ENCODE data around the gene QDPR.

The QDPR gene

GRCh38 chr4:17517664-17518063, 5.8 kb upstream of the QDPR start:
- H3K4me3 ChIP-seq (ENCODE audit: low read length) = no peak overlapping the region
- no peaks in the 10 kb centered on the region for H3K4me1 ChIP-seq (ENCODE audit: control insufficient read depth, insufficient read depth, low read length)
- H3K27me3 ChIP-seq (ENCODE audit: control insufficient read depth, insufficient read depth, low read length) = no peaks in the 10 kb centered on the region
- H3K36me3 ChIP-seq (ENCODE audit: control insufficient read depth, insufficient read depth, low read length) = no peaks in the 10 kb centered on the region
- H3K9ac ChIP-seq (ENCODE audit: low read length) = no peak overlapping the region
- no peak overlapping the region for H3K27ac ChIP-seq (ENCODE audit: low read depth, low read length)

DNA sequence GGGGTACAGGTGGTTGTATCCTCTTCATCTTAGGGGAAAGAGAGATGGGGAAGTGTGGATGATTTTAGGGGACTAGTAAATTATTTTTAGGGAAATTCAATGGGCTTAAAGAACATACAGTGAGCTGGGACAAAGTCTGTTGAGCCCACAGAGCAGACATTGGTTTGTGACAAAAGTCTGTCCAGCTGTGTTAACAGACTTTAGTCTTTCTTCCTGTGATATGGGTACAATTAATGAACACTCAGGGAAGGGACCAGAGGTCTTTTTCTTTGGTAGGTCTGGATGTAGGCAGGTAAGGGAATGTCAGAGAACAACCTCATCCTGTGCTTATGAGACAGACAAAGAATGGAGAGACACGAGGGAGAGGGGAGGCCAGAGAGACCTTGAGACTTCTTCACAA, 5.1 kb upstream of the QDPR start:
- H3K27me3 ChIP-seq (ENCODE audit: control insufficient read depth, insufficient read depth, low read length) = no peaks in the 10 kb centered on the region
- no peak overlapping the region for H3K9ac ChIP-seq (ENCODE audit: low read length)
- no peaks in the 10 kb centered on the region for H3K4me1 ChIP-seq (ENCODE audit: control insufficient read depth, insufficient read depth, low read length)
- no peak overlapping the region for H3K27ac ChIP-seq (ENCODE audit: low read depth, low read length)
- H3K36me3 ChIP-seq (ENCODE audit: control insufficient read depth, insufficient read depth, low read length) = no peaks in the 10 kb centered on the region
- no peak overlapping the region for H3K4me3 ChIP-seq (ENCODE audit: low read length)

DNA sequence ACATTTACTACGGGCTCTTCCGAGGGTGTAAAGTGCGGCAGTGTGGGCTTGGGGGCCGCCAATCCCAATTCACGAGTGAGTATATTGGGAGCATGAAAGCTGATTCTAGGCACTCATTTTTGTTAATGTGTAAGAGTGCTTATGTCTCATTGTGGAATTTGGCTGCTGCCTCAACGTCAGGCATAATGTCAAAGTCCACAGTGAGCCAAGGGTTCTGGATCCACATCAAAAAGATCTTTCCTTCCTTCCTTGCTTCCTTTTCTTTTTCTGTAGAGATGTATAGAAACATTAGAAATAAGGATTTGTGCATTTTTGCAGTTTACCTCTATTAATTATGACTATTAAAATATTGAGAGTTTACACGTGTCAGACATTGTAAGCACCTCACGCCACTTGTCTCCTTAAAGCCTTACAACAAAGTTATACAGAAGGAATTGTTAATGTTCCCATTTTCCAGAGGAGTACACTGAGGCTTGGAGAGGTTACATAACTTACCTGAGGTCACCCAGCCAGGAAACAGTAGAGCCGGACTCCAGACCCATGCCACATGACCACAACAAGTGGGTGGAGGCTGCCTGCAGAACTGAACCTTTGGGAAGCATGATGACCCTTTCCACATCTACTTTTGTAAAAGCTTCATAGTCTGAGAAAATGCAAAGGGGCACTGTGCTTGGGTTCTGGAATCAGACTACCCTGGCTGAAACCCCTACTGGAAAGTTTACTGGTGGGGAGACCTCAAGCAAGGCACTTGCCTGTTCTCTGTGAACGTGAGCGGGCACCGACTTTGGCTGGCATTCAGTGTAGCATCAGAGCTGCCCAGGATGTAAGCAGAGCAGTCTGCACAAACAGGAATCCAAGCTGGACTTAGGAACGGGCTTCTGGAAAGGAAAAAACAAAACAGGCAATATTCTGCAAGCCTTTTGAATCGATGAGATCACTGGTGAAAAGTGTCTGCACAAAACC, 3.8 kb upstream of the QDPR start:
- Histone ChIP-seq H3K9ac (ENCODE audit: low read length) (no peak overlapping the region), H3K4me3 (ENCODE audit: low read length) (no peak overlapping the region), H3K4me1 (ENCODE audit: control insufficient read depth, insufficient read depth, low read length) (peaks cover 3% of the 10 kb centered on the region), H3K36me3 (ENCODE audit: control insufficient read depth, insufficient read depth, low read length) (no peaks in the 10 kb centered on the region), H3K27ac (ENCODE audit: low read depth, low read length) (no peak overlapping the region), H3K27me3 (ENCODE audit: control insufficient read depth, insufficient read depth, low read length) (no peaks in the 10 kb centered on the region)

GRCh38 chr4:17514865-17515264, 3.0 kb upstream of the QDPR start, which contains the start of gene CLRN2:
Gene CLRN2, plus strand, starts transcription at chr4:17515165. Its CDS starts 102 bp downstream, at chr4:17515267.
- Histone ChIP-seq H3K4me1 (ENCODE audit: control insufficient read depth, insufficient read depth, low read length) (peaks cover 5% of the 10 kb centered on the region), H3K4me3 (ENCODE audit: low read length) (no peak within 1 kb of the TSS), H3K27ac (ENCODE audit: low read depth, low read length) (no peak within 1 kb of the TSS), H3K9ac (ENCODE audit: low read length) (no peak within 1 kb of the TSS), H3K27me3 (ENCODE audit: control insufficient read depth, insufficient read depth, low read length) (no peaks in the 10 kb centered on the region), H3K36me3 (ENCODE audit: control insufficient read depth, insufficient read depth, low read length) (no peaks in the 10 kb centered on the region)

DNA sequence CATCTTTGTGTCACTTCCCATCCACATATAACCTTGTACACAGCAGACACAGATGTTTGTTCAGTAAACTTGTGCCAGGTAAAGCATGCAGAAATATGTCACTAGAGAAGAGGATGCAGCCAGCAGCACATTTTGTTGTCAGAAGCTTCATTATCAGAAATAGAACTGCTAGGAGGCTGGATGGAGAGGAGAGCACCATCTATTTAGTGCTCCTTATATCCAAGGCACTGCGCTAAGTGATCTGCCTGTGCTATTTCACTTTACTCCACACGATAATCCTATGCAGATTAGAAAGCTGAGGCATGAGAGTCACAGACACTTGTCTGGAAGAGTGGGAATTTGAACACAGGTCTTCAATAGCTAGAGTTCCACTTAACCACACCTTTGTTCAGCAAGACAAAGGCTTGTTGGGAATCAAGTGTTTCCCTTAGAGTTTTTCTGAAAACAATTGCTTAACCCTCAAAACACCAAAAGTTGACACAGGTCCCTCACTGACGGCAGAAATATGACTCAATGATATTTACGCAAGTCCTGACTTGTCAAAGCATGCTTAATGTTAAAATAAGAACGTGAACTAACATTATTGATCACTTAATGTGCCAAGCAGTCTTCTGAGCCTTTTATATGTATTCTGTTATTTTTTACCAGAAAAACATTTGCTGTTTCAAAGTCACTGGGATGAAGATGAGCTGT, 1.2 kb upstream of the QDPR start:
- H3K9ac ChIP-seq (ENCODE audit: low read length) = no peak overlapping the region
- no peak overlapping the region for H3K27ac ChIP-seq (ENCODE audit: low read depth, low read length)
- H3K36me3 ChIP-seq (ENCODE audit: control insufficient read depth, insufficient read depth, low read length) = no peaks in the 10 kb centered on the region
- H3K27me3 ChIP-seq (ENCODE audit: control insufficient read depth, insufficient read depth, low read length) = no peaks in the 10 kb centered on the region
- peaks cover 5% of the 10 kb centered on the region for H3K4me1 ChIP-seq (ENCODE audit: control insufficient read depth, insufficient read depth, low read length)
- no peak overlapping the region for H3K4me3 ChIP-seq (ENCODE audit: low read length)

- H3K27me3 ChIP-seq (ENCODE audit: control insufficient read depth, insufficient read depth, low read length) = no peaks in the 10 kb centered on the region
- H3K4me3 ChIP-seq (ENCODE audit: low read length) = peak overlapping the region; percentile 66
- H3K27ac ChIP-seq (ENCODE audit: low read depth, low read length) = no peak overlapping the region
- peaks cover 5% of the 10 kb centered on the region for H3K4me1 ChIP-seq (ENCODE audit: control insufficient read depth, insufficient read depth, low read length)
- no peak overlapping the region for H3K9ac ChIP-seq (ENCODE audit: low read length)
- no peaks in the 10 kb centered on the region for H3K36me3 ChIP-seq (ENCODE audit: control insufficient read depth, insufficient read depth, low read length)
Measured at GRCh38 chr4:17511509-17511949, 361 bp downstream of the QDPR start.

DNA sequence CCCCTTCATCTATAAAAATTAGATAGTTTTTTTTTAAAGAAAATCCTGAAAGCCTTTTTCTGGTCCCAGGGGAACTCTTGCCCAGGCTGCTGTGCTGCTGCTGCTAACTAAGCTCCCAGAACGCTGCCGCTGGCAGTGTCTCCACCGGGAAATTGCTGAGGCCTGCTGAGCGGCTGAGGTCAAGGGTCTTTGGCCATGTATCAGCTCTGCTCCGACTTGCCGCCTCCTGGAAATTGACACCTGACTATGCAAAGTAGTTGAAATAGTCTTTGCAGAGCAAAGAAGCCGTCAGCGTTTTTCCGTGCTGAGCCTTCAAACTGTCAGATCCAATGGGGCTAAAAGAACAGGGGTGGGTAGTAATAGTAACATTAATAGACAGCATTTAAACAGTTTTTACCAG, 839 bp downstream of the QDPR start:
- Histone ChIP-seq H3K27ac (ENCODE audit: low read depth, low read length) (no peak overlapping the region), H3K9ac (ENCODE audit: low read length) (no peak overlapping the region), H3K4me1 (ENCODE audit: control insufficient read depth, insufficient read depth, low read length) (peaks cover 5% of the 10 kb centered on the region), H3K36me3 (ENCODE audit: control insufficient read depth, insufficient read depth, low read length) (no peaks in the 10 kb centered on the region), H3K27me3 (ENCODE audit: control insufficient read depth, insufficient read depth, low read length) (no peaks in the 10 kb centered on the region), H3K4me3 (ENCODE audit: low read length) (peak overlapping the region; percentile 66)

DNA sequence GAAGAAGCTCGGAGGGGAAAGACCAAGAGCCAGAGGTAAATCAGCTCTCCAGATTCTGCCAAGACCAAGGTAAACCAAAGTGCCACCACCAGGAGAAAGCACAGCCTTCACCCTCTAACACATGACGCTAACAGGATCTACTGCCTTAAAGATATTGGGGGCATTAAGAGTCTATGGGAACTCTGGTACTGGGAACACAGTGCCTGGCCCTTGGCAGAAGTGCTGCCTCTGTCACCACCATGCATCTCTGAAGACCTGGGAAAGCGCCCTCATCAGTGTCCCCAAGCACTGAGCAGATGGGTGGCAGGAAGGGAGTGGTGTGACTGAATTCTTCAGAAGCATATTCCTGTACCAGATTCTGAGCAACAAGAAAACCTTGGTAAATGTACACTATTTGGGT, 1.3 kb downstream of the QDPR start:
- Histone ChIP-seq H3K36me3 (ENCODE audit: control insufficient read depth, insufficient read depth, low read length) (no peaks in the 10 kb centered on the region), H3K4me3 (ENCODE audit: low read length) (peak overlapping the region; percentile 66), H3K9ac (ENCODE audit: low read length) (no peak overlapping the region), H3K4me1 (ENCODE audit: control insufficient read depth, insufficient read depth, low read length) (peaks cover 5% of the 10 kb centered on the region), H3K27me3 (ENCODE audit: control insufficient read depth, insufficient read depth, low read length) (no peaks in the 10 kb centered on the region), H3K27ac (ENCODE audit: low read depth, low read length) (no peak overlapping the region)

DNA sequence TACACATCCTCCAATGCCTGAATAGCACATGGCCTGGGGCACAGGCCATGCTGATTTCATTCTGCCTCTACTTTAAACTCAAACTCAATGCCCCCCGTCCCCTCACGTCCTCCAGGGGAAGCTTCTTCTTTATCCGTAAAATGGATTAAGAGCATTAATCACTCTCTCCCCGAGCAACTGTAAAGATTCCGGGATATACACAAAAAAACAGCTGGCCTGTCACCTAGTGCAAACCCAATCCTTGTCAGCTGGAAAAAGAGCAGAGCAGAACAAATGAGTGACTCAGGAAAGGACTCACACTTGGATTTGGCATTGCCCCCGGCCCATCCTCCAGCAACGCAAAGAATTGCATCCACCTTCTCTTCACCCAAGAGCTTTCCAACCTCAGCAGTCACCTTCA, 7.8 kb downstream of the QDPR start:
- Histone ChIP-seq H3K36me3 (ENCODE audit: control insufficient read depth, insufficient read depth, low read length) (peaks cover 12% of the 10 kb centered on the region), H3K27me3 (ENCODE audit: control insufficient read depth, insufficient read depth, low read length) (no peaks in the 10 kb centered on the region), H3K4me1 (ENCODE audit: control insufficient read depth, insufficient read depth, low read length) (no peaks in the 10 kb centered on the region), H3K9ac (ENCODE audit: low read length) (no peak overlapping the region), H3K4me3 (ENCODE audit: low read length) (no peak overlapping the region), H3K27ac (ENCODE audit: low read depth, low read length) (no peak overlapping the region)

DNA sequence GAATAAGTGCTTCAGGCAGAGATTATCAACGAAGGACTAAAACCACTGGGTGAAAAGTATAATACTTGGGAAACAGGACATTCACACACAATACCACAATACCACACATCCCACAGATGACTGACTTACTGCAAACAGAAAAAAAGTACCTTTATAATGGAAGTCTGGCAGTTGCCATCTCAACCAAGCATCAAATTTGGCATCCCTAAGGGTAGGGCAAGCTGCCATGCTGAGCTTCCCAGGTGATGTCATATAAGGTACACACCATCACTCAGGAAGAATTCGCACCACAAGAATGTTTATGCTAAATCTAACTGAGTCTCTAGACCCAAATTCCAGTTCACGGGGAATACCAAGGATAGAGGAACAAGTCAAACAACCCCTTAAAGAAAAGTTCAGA, 9.1 kb downstream of the QDPR start:
- no peak overlapping the region for H3K4me3 ChIP-seq (ENCODE audit: low read length)
- H3K36me3 ChIP-seq (ENCODE audit: control insufficient read depth, insufficient read depth, low read length) = peaks cover 16% of the 10 kb centered on the region

DNA sequence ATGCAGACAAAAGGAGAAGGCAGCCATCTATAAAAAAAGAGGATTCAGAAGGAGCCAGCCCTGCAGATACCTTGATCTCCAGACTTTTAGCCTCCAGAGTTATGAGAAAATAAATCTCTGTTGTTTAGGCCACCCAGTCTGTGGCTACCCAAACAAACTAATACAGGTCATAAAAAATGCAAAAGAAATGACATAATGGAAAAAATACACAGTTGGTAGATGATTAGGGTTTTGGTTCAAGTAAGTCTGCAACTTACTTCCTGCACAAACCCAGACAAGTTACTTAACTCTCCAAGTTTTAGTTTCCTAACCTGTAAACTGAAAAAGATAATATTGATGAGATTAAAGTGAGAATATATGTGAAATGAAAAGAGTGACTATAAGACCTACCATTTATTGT, 11.3 kb downstream of the QDPR start:
- Histone ChIP-seq H3K4me3 (ENCODE audit: low read length) (no peak overlapping the region), H3K36me3 (ENCODE audit: control insufficient read depth, insufficient read depth, low read length) (peaks cover 16% of the 10 kb centered on the region), H3K27me3 (ENCODE audit: control insufficient read depth, insufficient read depth, low read length) (no peaks in the 10 kb centered on the region), H3K4me1 (ENCODE audit: control insufficient read depth, insufficient read depth, low read length) (no peaks in the 10 kb centered on the region), H3K27ac (ENCODE audit: low read depth, low read length) (no peak overlapping the region), H3K9ac (ENCODE audit: low read length) (no peak overlapping the region)

More for the DNA sequence above, 9.1 kb downstream of the QDPR start:
- no peak overlapping the region for H3K9ac ChIP-seq (ENCODE audit: low read length)
- no peaks in the 10 kb centered on the region for H3K27me3 ChIP-seq (ENCODE audit: control insufficient read depth, insufficient read depth, low read length)
- no peaks in the 10 kb centered on the region for H3K4me1 ChIP-seq (ENCODE audit: control insufficient read depth, insufficient read depth, low read length)
- H3K27ac ChIP-seq (ENCODE audit: low read depth, low read length) = no peak overlapping the region

DNA sequence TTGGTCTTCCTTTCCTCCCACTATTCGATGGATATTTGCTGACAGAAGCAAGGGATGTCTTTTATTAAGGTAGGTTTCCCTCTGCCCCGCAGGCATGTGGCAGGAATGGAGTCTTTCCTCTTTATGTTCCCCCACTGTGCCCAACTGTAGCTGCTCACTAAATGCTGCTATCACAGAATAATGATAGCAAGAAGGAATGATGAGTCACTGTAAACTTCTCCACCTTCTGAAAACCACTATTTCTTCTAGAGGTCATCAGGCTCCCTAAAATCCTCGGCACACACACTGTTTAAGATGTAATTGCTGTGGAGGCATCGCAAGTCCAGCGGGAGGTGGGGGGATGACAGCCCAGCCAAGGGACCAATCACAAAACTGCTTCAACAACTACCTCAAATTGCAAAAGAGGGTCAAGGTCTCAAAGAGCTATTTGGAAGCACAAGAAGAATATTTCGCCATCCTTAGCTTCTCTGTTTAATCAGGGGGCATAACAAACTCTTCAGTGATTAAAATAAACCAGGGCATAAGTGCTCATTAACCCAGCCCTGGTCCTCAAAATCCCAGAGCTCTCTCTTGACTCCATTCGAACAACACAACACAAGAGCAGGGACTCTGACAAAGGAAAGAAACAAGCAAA, 13.9 kb downstream of the QDPR start:
- Histone ChIP-seq H3K4me1 (ENCODE audit: control insufficient read depth, insufficient read depth, low read length) (no peaks in the 10 kb centered on the region), H3K36me3 (ENCODE audit: control insufficient read depth, insufficient read depth, low read length) (peaks cover 12% of the 10 kb centered on the region), H3K27me3 (ENCODE audit: control insufficient read depth, insufficient read depth, low read length) (no peaks in the 10 kb centered on the region), H3K9ac (ENCODE audit: low read length) (no peak overlapping the region), H3K27ac (ENCODE audit: low read depth, low read length) (no peak overlapping the region), H3K4me3 (ENCODE audit: low read length) (no peak overlapping the region)

All from rectal smooth muscle tissue (tissue), 1 donor.